H1 (cell line): Measurements from ENCODE around the gene PREX1. TPM values are rescaled to one million over a fixed set of nuclear protein-coding genes. Genes with fewer than 3 reads are reported as not detected.

Experiments
- ASH2L ChIP-seq: fragments of 200-600, 300-600 bp; sonication (generic); IDR thresholded peaks from one replicate; pipeline ENCODE4 v1.7.1; 2017; ENCODE audit warnings: low read length
- CTCF ChIP-seq, 3 experiments: IDR thresholded peaks; 1 replicate in 2 of 3; 2 replicates in 1 of 3; pipeline versions ENCODE4 v1.5.1 to v1.6.1; 2011; ENCODE audit warnings: low read length in 3 of 3, mild to moderate bottlenecking in 3 of 3, inconsistent platforms in 2 of 3, low read depth in 1 of 3, moderate library complexity in 1 of 3; ENCODE audit not compliant: insufficient read depth in 1 of 3; ENCODE audit errors: control extremely low read depth in 1 of 3
- RFX5 ChIP-seq: IDR thresholded peaks from 2 replicates; pipeline ENCODE4 v1.6.1; 2011; ENCODE audit warnings: low read depth, low read length, improper control_type of control experiment, borderline replicate concordance
- polyA plus RNA-seq, 7 experiments: library from polyadenylated mRNA; depleted of rRNA in 3 of 7; stranded (reverse) in 5 of 7; unstranded in 2 of 7; fragments of >200 nt in 5 of 7; fragments of 200-250 nt in 2 of 7; gene quantifications; 1 replicate in 5 of 7; 2 replicates in 1 of 7; 4 replicates in 1 of 7; pipeline versions ENCODE4 v1.2.1 to v1.2.3, GENCODE V29; 2011 to 2013; ENCODE audit warnings: missing spikeins in 2 of 7, mixed read lengths in 2 of 7
- total RNA-seq: library from RNA; stranded (reverse); fragmentation: NEBNext Ultra II Directional; extraction: Animal tissue kit (Norgen Biotek cat#: 25700); gene quantifications from 2 replicates; pipeline ENCODE4 v1.2.1, GENCODE V29; 2021

The PREX1 gene
- total and polyA plus RNA-seq, 2 of the 8 experiments (the other 6 are each of a cell fraction or from before 2014, with no cell fraction given), result 10.7 to 12.8 TPM

GRCh38 chr20:48773837-48774418, 53.9 kb downstream of the PREX1 start (continued):
- TF ChIP-seq ASH2L, result no peak
- no peak for TF ChIP-seq RFX5
- no peak for TF ChIP-seq CTCF (IDR thresholded peaks at IDR 0.05; ENCODE audit: control extremely low read depth in 1 of 3, insufficient read depth in 1 of 3, low read depth in 1 of 3, low read length in 3 of 3)
